WTC11 (cell line): Measurements from ENCODE around the gene OMG. TPM values are rescaled to one million over a fixed set of nuclear protein-coding genes. Genes with fewer than 3 reads are reported as not detected.

ENCODE experiments used
- ATAC-seq: fragments of 200-7000 bp; cut with Tn5 transposase; 2 replicates; pipeline ENCODE4 v1.10.0; 2021; ENCODE audit warnings: mild to moderate bottlenecking, moderate library complexity
- CTCF ChIA-PET: fragments of 300-600 bp; sonication (Branson Sonifier 250); formaldehyde crosslinking; loops from one replicate; lab custom pipeline; 2021; ENCODE audit warnings: antibody characterized with exemption; lab: Charles Lee
- POLR2A ChIA-PET: fragments of 350-600 bp; sonication (Branson Sonifier 250); formaldehyde crosslinking; loops from one replicate; lab custom pipeline; 2021; ENCODE audit warnings: antibody characterized with exemption; lab: Charles Lee
- DNase-seq: peaks from one replicate; pipeline ENCODE4 v3.0.0; 2021; ENCODE audit warnings: low spot score
- H3K27ac Mint-ChIP-seq: 2 replicates; pipeline ENCODE4 v1.8.0; 2021; ENCODE audit warnings: mixed read lengths
- H3K27me3 Mint-ChIP-seq: 2 replicates; pipeline ENCODE4 v1.8.0; 2021; ENCODE audit warnings: low read depth, mild to moderate bottlenecking, moderate library complexity, mixed read lengths
- H3K36me3 Mint-ChIP-seq: 2 replicates; pipeline ENCODE4 v1.8.0; 2021; ENCODE audit warnings: mixed read lengths
- H3K4me1 Mint-ChIP-seq: 2 replicates; pipeline ENCODE4 v1.8.0; 2022; ENCODE audit warnings: mixed read lengths
- H3K4me3 Mint-ChIP-seq: 2 replicates; pipeline ENCODE4 v1.8.0; 2021; ENCODE audit warnings: mild to moderate bottlenecking, moderate library complexity, mixed read lengths
- H3K9me3 Mint-ChIP-seq: 2 replicates; pipeline ENCODE4 v1.8.0; 2021; ENCODE audit warnings: mixed read lengths
- AFF4 ChIP-seq: sonication (generic); formaldehyde crosslinking; IDR thresholded peaks from 2 replicates; pipeline ENCODE4 v1.8.1; 2023; ENCODE audit warnings: mild to moderate bottlenecking, missing genetic modification reagents, borderline replicate concordance
- CDX4 ChIP-seq: fragments of 250-450 bp; sonication (Bioruptor Pico); IDR thresholded peaks from 2 replicates; pipeline ENCODE4 v1.9.0; 2021; ENCODE audit warnings: moderate library complexity, mild to moderate bottlenecking, inconsistent platforms, borderline replicate concordance
- CREM ChIP-seq: sonication (generic); formaldehyde crosslinking; IDR thresholded peaks from 2 replicates; pipeline ENCODE4 v1.8.1; 2022; ENCODE audit warnings: mild to moderate bottlenecking, missing genetic modification reagents, moderate library complexity
- CTCF ChIP-seq: fragments of 200-600 bp; IDR thresholded peaks from 2 replicates; pipeline ENCODE4 v1.8.0; 2022; ENCODE audit warnings: antibody characterized with exemption
- E2F5 ChIP-seq: sonication (generic); formaldehyde crosslinking; IDR thresholded peaks from 2 replicates; pipeline ENCODE4 v1.8.1; 2022; ENCODE audit warnings: mild to moderate bottlenecking, moderate library complexity, missing genetic modification reagents
- EMX1 ChIP-seq: fragments of 250-450 bp; sonication (Bioruptor Pico); IDR thresholded peaks from 2 replicates; pipeline ENCODE4 v1.8.0; 2021; ENCODE audit warnings: mild to moderate bottlenecking
- FOXK1 ChIP-seq: sonication (generic); formaldehyde crosslinking; IDR thresholded peaks from 2 replicates; pipeline ENCODE4 v1.8.0; 2022; ENCODE audit warnings: mild to moderate bottlenecking, moderate library complexity, missing genetic modification reagents
- GRHL2 ChIP-seq: fragments of 250-450 bp; sonication (Bioruptor Pico); IDR thresholded peaks from 2 replicates; pipeline ENCODE4 v1.8.0; 2022; ENCODE audit warnings: mild to moderate bottlenecking, moderate library complexity; ENCODE audit not compliant: insufficient replicate concordance, severe bottlenecking
- KAT7 ChIP-seq: sonication (generic); formaldehyde crosslinking; IDR thresholded peaks from 2 replicates; pipeline ENCODE4 v1.8.1; 2023; ENCODE audit warnings: missing genetic modification reagents, mild to moderate bottlenecking, borderline replicate concordance
- MXD4 ChIP-seq: fragments of 250-450 bp; sonication (Bioruptor Pico); IDR thresholded peaks from 2 replicates; pipeline ENCODE4 v1.8.0; 2021; ENCODE audit warnings: mild to moderate bottlenecking, moderate library complexity, borderline replicate concordance
- NFYB ChIP-seq: sonication (generic); formaldehyde crosslinking; conservative IDR thresholded peaks from 2 replicates; pipeline ENCODE4 v1.8.0; 2022; ENCODE audit warnings: low read depth, missing genetic modification reagents
- PRRX2 ChIP-seq: fragments of 250-450 bp; sonication (Bioruptor Pico); IDR thresholded peaks from 2 replicates; pipeline ENCODE4 v1.8.0; 2021; ENCODE audit warnings: mild to moderate bottlenecking
- RORB ChIP-seq: fragments of 250-450 bp; sonication (Bioruptor Pico); IDR thresholded peaks from 2 replicates; pipeline ENCODE4 v1.9.0; 2021; ENCODE audit warnings: mild to moderate bottlenecking
- SP1 ChIP-seq: sonication (generic); formaldehyde crosslinking; conservative IDR thresholded peaks from 2 replicates; pipeline ENCODE4 v1.8.1; 2022; ENCODE audit warnings: missing genetic modification reagents
- USF1 ChIP-seq: sonication (generic); formaldehyde crosslinking; IDR thresholded peaks from 2 replicates; pipeline ENCODE4 v1.8.0; 2022; ENCODE audit warnings: mild to moderate bottlenecking, missing genetic modification reagents
- USF2 ChIP-seq: sonication (generic); formaldehyde crosslinking; IDR thresholded peaks from 2 replicates; pipeline ENCODE4 v1.8.1; 2023; ENCODE audit warnings: mild to moderate bottlenecking, missing genetic modification reagents, moderate library complexity
- ZNF263 ChIP-seq: sonication (generic); formaldehyde crosslinking; IDR thresholded peaks from 2 replicates; pipeline ENCODE4 v1.8.1; 2022; ENCODE audit warnings: low read depth, mild to moderate bottlenecking, moderate library complexity, missing genetic modification reagents
- ZSCAN18 ChIP-seq: fragments of 250-450 bp; sonication (Bioruptor Pico); IDR thresholded peaks from 2 replicates; pipeline ENCODE4 v2.1.2; 2022; ENCODE audit warnings: mild to moderate bottlenecking, moderate library complexity
- total RNA-seq: library from RNA; stranded (reverse); gene quantifications from 3 replicates; pipeline ENCODE4 v1.2.3, GENCODE V29; 2021

The OMG gene
- total RNA-seq, 1 experiment from 2014 or later: not detected

- TF ChIP-seq CDX4 (CRISPR knock-in tag) (no peak), E2F5 (no peak), EMX1 (CRISPR knock-in tag) (no peak), CTCF (no peak), RORB (no peak), MXD4 (CRISPR knock-in tag) (no peak)
These were observed 11.6 kb upstream of the OMG start (continued) for GRCh38 chr17:31308372-31309334.

GRCh38 chr17:31307640-31308039 lies 10.6 kb upstream of the OMG start:
- no peak overlapping the region for H3K27ac Mint-ChIP-seq
- H3K36me3 Mint-ChIP-seq: no peaks in the 10 kb centered on the region
- DNase-seq (no peak), ATAC-seq (no peak)
- TF ChIP-seq MXD4 (CRISPR knock-in tag) (no peak), ZNF263 (CRISPR knock-in tag) (no peak), KAT7 (no peak), PRRX2 (CRISPR knock-in tag) (no peak), CREM (CRISPR knock-in tag) (no peak), GRHL2 (no peak), NFYB (CRISPR knock-in tag) (no peak), ZSCAN18 (no peak), USF2 (CRISPR knock-in tag) (no peak), CTCF (no peak)
- H3K4me3 Mint-ChIP-seq: no peak overlapping the region
- H3K27me3 Mint-ChIP-seq: no peaks in the 10 kb centered on the region
- H3K9me3 Mint-ChIP-seq: no peaks in the 10 kb centered on the region
- peaks cover 8% of the 10 kb centered on the region for H3K4me1 Mint-ChIP-seq
- ChIA-PET CTCF (no interaction called here), POLR2A (no interaction called here)

GRCh38 chr17:31299624-31300023 lies 2.6 kb upstream of the OMG start:
- no peaks in the 10 kb centered on the region for H3K36me3 Mint-ChIP-seq
- H3K27me3 Mint-ChIP-seq: no peaks in the 10 kb centered on the region
- DNase-seq: no peak
- H3K27ac Mint-ChIP-seq: no peak overlapping the region
- H3K9me3 Mint-ChIP-seq: no peaks in the 10 kb centered on the region
- no peak for ATAC-seq
- POLR2A ChIA-PET: no interaction called here
- H3K4me1 Mint-ChIP-seq: peaks cover 12% of the 10 kb centered on the region
- CTCF ChIA-PET: no interaction called here
- H3K4me3 Mint-ChIP-seq: no peak overlapping the region
- TF ChIP-seq SP1: no peak
- no peak for TF ChIP-seq USF1 (CRISPR knock-in tag)
- TF ChIP-seq CDX4 (CRISPR knock-in tag): no peak
- no peak for TF ChIP-seq FOXK1 (CRISPR knock-in tag)
- TF ChIP-seq AFF4 (CRISPR knock-in tag): no peak
